Peyer's patch (tissue), 4 donors: Measurements from ENCODE around the gene SDHAF4.

Experiments used
- CTCF ChIP-seq, 6 experiments: fragments of 450-650 bp in 4 of 6; fragments of 200-600 bp in 2 of 6; sonication (generic) in 1 of 6; IDR thresholded peaks; one replicate each; pipeline ENCODE4 v1.5.1; 2017 to 2019; ENCODE audit warnings: antibody characterized with exemption in 6 of 6, mild to moderate bottlenecking in 3 of 6, moderate library complexity in 1 of 6
- POLR2A ChIP-seq, 2 donors: fragments of 450-650 bp; IDR thresholded peaks; one replicate each; pipeline ENCODE4 v1.5.1; 2017; ENCODE audit warnings: antibody characterized with exemption in 2 of 2, mild to moderate bottlenecking in 2 of 2, moderate library complexity in 2 of 2

- TF ChIP-seq CTCF (IDR thresholded peaks at IDR 0.05), result no peak
- TF ChIP-seq POLR2A (IDR thresholded peaks at IDR 0.05), result no peak
These were observed 41.9 kb upstream of the SDHAF4 start for GRCh38 chr6:70524721-70525286.
